Neuronal stem cell (in vitro differentiated cells): ENCODE measurements around the gene PSMG3.

Source experiments
- DNase-seq: peaks from one replicate; pipeline ENCODE4 v3.0.0-alpha.2; 2013; ENCODE audit warnings: low spot score
- H2AFZ ChIP-seq: one replicate; pipeline ENCODE4 v1.6.1; 2013; ENCODE audit warnings: mild to moderate bottlenecking, low read length, inconsistent platforms
- H2AK5ac ChIP-seq: 2 replicates; pipeline ENCODE4 v1.6.1; 2013; ENCODE audit warnings: low read depth, mild to moderate bottlenecking, inconsistent platforms, low read length, moderate library complexity, mixed read lengths
- H2BK120ac ChIP-seq: 2 replicates; pipeline ENCODE4 v1.6.1; 2013; ENCODE audit warnings: low read depth, mild to moderate bottlenecking, inconsistent platforms, low read length, moderate library complexity, mixed read lengths
- H2BK12ac ChIP-seq: one replicate; pipeline ENCODE4 v1.6.1; 2013; ENCODE audit warnings: low read length, inconsistent platforms
- H2BK15ac ChIP-seq: 2 replicates; pipeline ENCODE4 v1.6.1; 2013; ENCODE audit warnings: mild to moderate bottlenecking, low read length, inconsistent platforms, mixed read lengths
- H2BK5ac ChIP-seq: one replicate; pipeline ENCODE4 v1.6.1; 2013; ENCODE audit warnings: inconsistent platforms, mild to moderate bottlenecking, low read length, moderate library complexity
- H3K14ac ChIP-seq: one replicate; pipeline ENCODE4 v1.6.1; 2013; ENCODE audit warnings: low read length, inconsistent platforms
- H3K18ac ChIP-seq: 2 replicates; pipeline ENCODE4 v1.6.1; 2013; ENCODE audit warnings: low read length, inconsistent platforms
- H3K23ac ChIP-seq: 2 replicates; pipeline ENCODE4 v1.6.1; 2013; ENCODE audit warnings: low read depth, mild to moderate bottlenecking, mixed read lengths, low read length, inconsistent platforms; ENCODE audit not compliant: poor library complexity
- H3K27ac ChIP-seq: replicated peaks from 3 replicates; pipeline ENCODE4 v1.5.1; 2013; ENCODE audit warnings: low read length, inconsistent platforms
- H3K27me3 ChIP-seq, 3 experiments: 2 replicates each; pipeline ENCODE4 v1.6.1; 2013; ENCODE audit warnings: low read length in 3 of 3, mild to moderate bottlenecking in 2 of 3, inconsistent platforms in 1 of 3, low read depth in 1 of 3, mixed read lengths in 1 of 3, moderate library complexity in 1 of 3; ENCODE audit not compliant: control insufficient read depth in 3 of 3, insufficient read depth in 3 of 3
- H3K36me3 ChIP-seq, 2 donors: replicated peaks in 1 of 2; 2 replicates each; pipeline ENCODE4 v1.6.1; 2013; ENCODE audit warnings: low read length in 2 of 2; ENCODE audit not compliant: control insufficient read depth in 2 of 2, insufficient read depth in 2 of 2
- H3K4ac ChIP-seq: 2 replicates; pipeline ENCODE4 v1.6.1; 2013; ENCODE audit warnings: inconsistent platforms, mild to moderate bottlenecking, low read length, moderate library complexity
- H3K4me1 ChIP-seq, 2 donors: 1 replicate in 1 of 2; 2 replicates in 1 of 2; pipeline ENCODE4 v1.6.1; 2013; ENCODE audit warnings: low read length in 2 of 2, low read depth in 1 of 2; ENCODE audit not compliant: control insufficient read depth in 2 of 2, insufficient read depth in 1 of 2
- H3K4me2 ChIP-seq: one replicate; pipeline ENCODE4 v1.6.1; 2013; ENCODE audit warnings: mild to moderate bottlenecking, low read length, inconsistent platforms; ENCODE audit not compliant: insufficient read depth, poor library complexity, severe bottlenecking
- H3K4me3 ChIP-seq, 2 donors: 2 replicates each; pipeline ENCODE4 v1.5.1; 2013; ENCODE audit warnings: low read length in 2 of 2, mild to moderate bottlenecking in 2 of 2, inconsistent platforms in 1 of 2, moderate library complexity in 1 of 2
- H3K79me1 ChIP-seq: one replicate; pipeline ENCODE4 v1.6.1; 2013; ENCODE audit warnings: low read depth, mild to moderate bottlenecking, inconsistent platforms, low read length, moderate library complexity
- H3K9ac ChIP-seq: one replicate; pipeline ENCODE4 v1.6.1; 2013; ENCODE audit warnings: mild to moderate bottlenecking, low read depth, low read length, inconsistent platforms; ENCODE audit not compliant: poor library complexity
- H3K9me3 ChIP-seq, 2 donors: replicated peaks in 1 of 2; 2 replicates each; pipeline versions ENCODE3 to v1.6.1; 2013; ENCODE audit warnings: low read length in 2 of 2, mild to moderate bottlenecking in 2 of 2, inconsistent platforms in 1 of 2, low read depth in 1 of 2, mixed read lengths in 1 of 2, moderate library complexity in 1 of 2; ENCODE audit not compliant: control insufficient read depth in 2 of 2, insufficient read depth in 1 of 2
- H4K8ac ChIP-seq: one replicate; pipeline ENCODE4 v1.6.1; 2013; ENCODE audit warnings: low read depth, mild to moderate bottlenecking, inconsistent platforms, low read length, moderate library complexity
- H4K91ac ChIP-seq: one replicate; pipeline ENCODE4 v1.6.1; 2013; ENCODE audit warnings: low read length, low read depth, mild to moderate bottlenecking, inconsistent platforms; ENCODE audit not compliant: poor library complexity
- WGBS, 2 donors: extraction: QIAGEN DNeasy Blood & Tissue Kit; methylation state at CpG; one replicate each; pipeline ENCODE4 v1.1.7; 2013; ENCODE audit warnings: missing lambda C conversion rate in 2 of 2, mixed read lengths in 1 of 2; ENCODE audit not compliant: insufficient read length in 2 of 2, insufficient replicate concordance in 1 of 2; ENCODE audit errors: extremely low coverage in 2 of 2; 5-methylcytosine and 5-hydroxymethylcytosine counted together

Gene PSMG3

GRCh38 chr7:1537535-1538412 is 32.1 kb downstream of the PSMG3 start:
- H3K79me1 ChIP-seq: peaks cover 20% of the 10 kb centered on the region
- peaks cover 39 to 48% of the 10 kb centered on the region in 2 donors for H3K4me1 ChIP-seq
- no peaks in the 10 kb centered on the region for H3K9me3 ChIP-seq
- H3K4me2 ChIP-seq: peak overlapping the region; percentile 62
- H4K91ac ChIP-seq: peak overlapping the region; percentile 34
- peak overlapping the region; percentile 99 for H2AK5ac ChIP-seq
- H4K8ac ChIP-seq: no peak overlapping the region
- H3K4me3 ChIP-seq: peak overlapping the region in 1 of 2 donors; percentile 9
- WGBS, 2 donors: no CpG with 5 or more reads among the region's 56 CpGs
- peak overlapping the region; percentile 93 for H3K23ac ChIP-seq
- H2BK12ac ChIP-seq: peak overlapping the region; percentile 48
- peak overlapping the region; percentile 89 for H2BK5ac ChIP-seq
- H3K9ac ChIP-seq: peak overlapping the region; percentile 77
- DNase-seq: peak; percentile 82
- peak overlapping the region; percentile 98 for H3K18ac ChIP-seq
- H2BK120ac ChIP-seq: peak overlapping the region; percentile 99
- peaks cover 0 to 6% of the 10 kb centered on the region in 2 donors for H3K36me3 ChIP-seq
- H3K27ac ChIP-seq: peak overlapping the region; percentile 93
- H2BK15ac ChIP-seq: peak overlapping the region; percentile 85
- H3K14ac ChIP-seq: peak overlapping the region; percentile 25
- H3K27me3 ChIP-seq: peaks cover 0 to 7% (median 0%) of the 10 kb centered on the region in 3 experiments
- peak overlapping the region; percentile 64 for H2AFZ ChIP-seq
- H3K4ac ChIP-seq: peak overlapping the region; percentile 58

DNA sequence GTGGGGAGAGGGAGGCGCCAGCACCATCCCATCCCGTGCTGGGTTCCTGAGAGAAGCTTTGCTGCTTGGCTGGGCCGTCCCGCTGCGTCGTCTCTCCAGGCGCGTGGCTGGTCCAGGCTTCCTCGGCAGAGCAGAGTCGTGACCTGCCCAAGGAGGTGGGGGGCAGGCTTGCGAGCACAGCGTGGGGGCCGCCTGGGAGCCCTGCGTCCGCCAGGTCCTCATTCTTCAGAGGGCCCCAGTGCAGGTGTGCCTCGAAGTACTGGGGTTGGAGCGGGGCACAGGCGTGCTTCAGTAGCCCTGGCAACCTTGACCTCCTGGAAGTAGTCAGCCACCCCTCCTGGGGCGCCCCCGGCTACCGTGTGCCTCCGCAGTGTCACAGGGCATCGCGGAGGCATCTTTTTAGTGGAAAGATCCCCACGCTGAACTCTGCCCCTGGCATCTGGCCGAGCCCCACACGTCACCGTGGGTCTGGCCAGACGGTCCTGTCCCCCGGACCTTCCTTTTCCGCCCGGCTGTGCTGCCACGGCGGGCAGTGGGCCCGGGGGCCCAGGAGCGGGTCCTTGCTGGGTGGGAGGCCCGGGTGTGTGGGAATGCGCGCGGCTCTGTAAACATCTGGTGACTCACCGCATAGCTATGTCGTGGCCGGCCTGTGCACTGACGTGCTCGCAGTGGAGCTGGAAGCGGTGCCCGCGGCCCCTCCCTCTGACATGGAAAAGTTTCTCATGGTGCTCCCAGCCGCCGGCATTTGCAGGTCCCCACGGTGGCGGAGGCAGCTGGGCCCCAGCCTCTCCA is 32.9 kb downstream of the PSMG3 start:
- Histone ChIP-seq H3K4me3 (peak overlapping the region in 1 of 2 donors; percentile 9), H3K4me2 (peak overlapping the region; percentile 62), H2AK5ac (peak overlapping the region; percentile 99), H3K36me3 (peaks cover 0 to 6% of the 10 kb centered on the region in 2 donors), H2BK12ac (peak overlapping the region; percentile 97), H3K9me3 (no peaks in the 10 kb centered on the region), H3K27me3 (peaks cover 0 to 11% (median 2%) of the 10 kb centered on the region in 3 experiments), H3K9ac (peak overlapping the region; percentile 77), H4K8ac (peak overlapping the region; percentile 17), H3K4ac (peak overlapping the region; percentile 97), H2BK120ac (peak overlapping the region; percentile 99), H2BK15ac (peak overlapping the region; percentile 91), H2AFZ (peak overlapping the region; percentile 52), H3K4me1 (peaks cover 40 to 57% of the 10 kb centered on the region in 2 donors), H3K18ac (peak overlapping the region; percentile 98), H2BK5ac (peak overlapping the region; percentile 89), H3K14ac (peak overlapping the region; percentile 25), H3K79me1 (peaks cover 20% of the 10 kb centered on the region), H3K23ac (peak overlapping the region; percentile 93), H3K27ac (peak overlapping the region; percentile 93), H4K91ac (peak overlapping the region; percentile 38)
- peak; percentile 77 for DNase-seq
- no CpG with 5 or more reads among the region's 52 CpGs for WGBS, 2 donors

DNA sequence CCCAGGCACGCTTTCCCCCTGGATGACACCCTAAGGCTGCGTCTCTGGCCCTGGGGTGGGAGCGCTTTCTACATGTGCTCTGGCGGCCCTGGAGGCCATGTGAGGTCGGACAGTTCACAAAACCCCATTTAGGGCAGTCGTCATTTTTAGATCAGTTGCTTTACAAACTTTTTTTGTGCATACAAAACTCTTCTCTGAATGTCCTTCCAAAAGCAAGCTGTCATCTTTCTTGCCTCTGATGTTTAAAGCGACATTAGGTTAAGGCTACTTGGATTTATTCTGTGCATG is 33.4 kb downstream of the PSMG3 start:
- Histone ChIP-seq H3K18ac (peak overlapping the region; percentile 92), H4K8ac (no peak overlapping the region), H2BK120ac (no peak overlapping the region), H3K27ac (peak overlapping the region; percentile 81), H2BK12ac (peak overlapping the region; percentile 94), H2AFZ (no peak overlapping the region), H2BK5ac (peak overlapping the region; percentile 89), H3K4ac (peak overlapping the region; percentile 68), H3K79me1 (peaks cover 18% of the 10 kb centered on the region), H2BK15ac (peak overlapping the region; percentile 91), H3K23ac (no peak overlapping the region), H3K4me1 (peaks cover 44 to 62% of the 10 kb centered on the region in 2 donors), H3K36me3 (peaks cover 0 to 6% of the 10 kb centered on the region in 2 donors), H3K14ac (peak overlapping the region; percentile 94), H3K9me3 (no peaks in the 10 kb centered on the region), H3K4me2 (peak overlapping the region; percentile 62), H3K9ac (peak overlapping the region; percentile 64), H2AK5ac (peak overlapping the region; percentile 94), H3K27me3 (peaks cover 0 to 15% (median 7%) of the 10 kb centered on the region in 3 experiments), H3K4me3 (no peak overlapping the region), H4K91ac (no peak overlapping the region)
- no CpG with 5 or more reads among the region's 7 CpGs for WGBS, 2 donors
- DNase-seq: no peak
